Erythroblast (primary cell): ENCODE data around the gene STIM2.

Experiments used
- GATA1 ChIP-seq: IDR thresholded peaks from 2 replicates; pipeline ENCODE4 v1.6.1; 2011; ENCODE audit warnings: low read depth, mild to moderate bottlenecking, control low read depth, low read length, moderate library complexity
- POLR2A ChIP-seq: IDR thresholded peaks from 2 replicates; pipeline ENCODE4 v1.6.1; 2011; ENCODE audit warnings: mild to moderate bottlenecking, low read length

- TF ChIP-seq POLR2A: no peak
- TF ChIP-seq GATA1: no peak
These were observed 5.9 kb upstream of the STIM2 start for GRCh38 chr4:26854701-26855100.
